DMS114 treated with DMSO at 0.1 percent for 48 hours (cell line): ENCODE data around the gene NOS2.
"Not testable (repeated sequence)": the region's sequence is repeated elsewhere in the genome, so short reads cannot be mapped to it uniquely, and the experiment has no call there.

Experiments
- DNase-seq: peaks from one replicate; lab custom pipeline; 2025; ENCODE audit not compliant: unreplicated experiment; lab: John Stamatoyannopoulos, UW

NOS2 gene

GRCh38 chr17:27792095-27792494, 8.2 kb downstream of the NOS2 start:
- no peak for DNase-seq

GRCh38 chr17:27788919-27789318, 11.4 kb downstream of the NOS2 start:
- DNase-seq = no peak

GRCh38 chr17:27783440-27784350, 16.6 kb downstream of the NOS2 start:
- no peak for DNase-seq

GRCh38 chr17:27782791-27783206, 17.5 kb downstream of the NOS2 start:
- no peak for DNase-seq

- DNase-seq = no peak
Measured at GRCh38 chr17:27780828-27781404, 19.4 kb downstream of the NOS2 start.

GRCh38 chr17:27780092-27780827, 20.1 kb downstream of the NOS2 start:
- DNase-seq = no peak

GRCh38 chr17:27778183-27778582, 22.1 kb downstream of the NOS2 start:
- no peak for DNase-seq

- no peak for DNase-seq
Measured at GRCh38 chr17:27776882-27777624, 23.3 kb downstream of the NOS2 start.

- no peak for DNase-seq
Measured at GRCh38 chr17:27771586-27771985, 28.7 kb downstream of the NOS2 start.

GRCh38 chr17:27770877-27771276, 29.5 kb downstream of the NOS2 start:
- no peak for DNase-seq

GRCh38 chr17:27768858-27769410, 31.4 kb downstream of the NOS2 start:
- DNase-seq = no peak

GRCh38 chr17:27766438-27766837, 33.9 kb downstream of the NOS2 start:
- DNase-seq = no peak

GRCh38 chr17:27765353-27765752, 35.0 kb downstream of the NOS2 start:
- DNase-seq = no peak

GRCh38 chr17:27764589-27764988, 35.7 kb downstream of the NOS2 start:
- no peak for DNase-seq

GRCh38 chr17:27762527-27763305, 37.6 kb downstream of the NOS2 start:
- DNase-seq = no peak

- not testable (repeated sequence) for DNase-seq
Measured at GRCh38 chr17:27760931-27761330, 39.4 kb downstream of the NOS2 start.

GRCh38 chr17:27760069-27760885, 40.1 kb downstream of the NOS2 start:
- peak; percentile 16 for DNase-seq

GRCh38 chr17:27759528-27759927, 40.8 kb downstream of the NOS2 start:
- no peak for DNase-seq
